ENCODE measurements around the gene XYLT2.
"Not testable (repeated sequence)": the region's sequence is repeated elsewhere in the genome, so short reads cannot be mapped to it uniquely, and the experiment has no call there.

The XYLT2 gene

GRCh38 chr17:50397111-50397918 lies 51.4 kb downstream of the XYLT2 start, which contains the start of gene LRRC59:
Gene LRRC59, minus strand, starts transcription at chr17:50397523. Its CDS starts 206 bp downstream, at chr17:50397317.
- ATAC-seq, result peak; percentile 97 to 98

GRCh38 chr17:50397919-50398285 lies 52.0 kb downstream of the XYLT2 start:
- no peak for ATAC-seq

GRCh38 chr17:50398672-50399071 lies 52.7 kb downstream of the XYLT2 start:
- not testable (repeated sequence) for ATAC-seq

GRCh38 chr17:50399591-50399990 lies 53.7 kb downstream of the XYLT2 start:
- ATAC-seq, result not testable (repeated sequence)

DNA sequence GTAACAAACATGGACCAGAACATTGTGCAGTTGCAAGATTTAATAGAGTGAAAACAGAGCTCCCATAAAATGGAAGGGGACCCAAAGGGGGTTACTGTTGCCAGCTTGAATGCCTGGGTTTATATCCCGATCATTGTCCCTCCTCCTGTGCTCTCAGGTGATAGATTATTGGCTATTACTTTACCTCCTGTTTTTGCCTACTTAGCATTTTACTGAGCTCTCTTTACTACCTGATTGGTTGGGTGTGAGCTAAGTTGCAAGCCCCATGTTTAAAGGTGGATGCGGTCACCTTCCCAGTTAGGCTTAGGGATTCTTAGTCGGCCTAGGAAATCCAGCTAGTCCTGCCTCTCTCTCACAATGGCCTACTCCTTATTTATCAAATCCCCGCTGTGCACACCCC lies 59.4 kb downstream of the XYLT2 start:
- ATAC-seq, result not testable (repeated sequence)

- ATAC-seq, result no peak
These were observed 60.7 kb downstream of the XYLT2 start for GRCh38 chr17:50406578-50406977.

- ATAC-seq, result no peak
These were observed 62.0 kb downstream of the XYLT2 start for GRCh38 chr17:50407921-50408320.

All from activated CD4-positive, CD25-positive, alpha-beta regulatory T cell treated with anti-CD3 and anti-CD28 coated beads, Interleukin-2, amount 50 U/mL, for 24 hours (primary cell).